Astrocyte (in vitro differentiated cells and primary cell): ENCODE data around the gene SLC9A5. TPM values are rescaled to one million over a fixed set of nuclear protein-coding genes. Genes with fewer than 3 reads are reported as not detected.

ENCODE experiments used
- DNase-seq: peaks from one replicate; pipeline ENCODE4 v3.0.0-alpha.2; 2010; ENCODE audit warnings: low read depth
- FAIRE-seq: peaks from 2 replicates; lab custom pipeline; 2011; peaks lifted over from hg19 to GRCh38; lab: Jason Lieb, UNC
- H2AFZ ChIP-seq: 2 replicates; pipeline ENCODE4 v1.6.0; 2012; ENCODE audit warnings: low read depth, low read length, inconsistent platforms
- H3K27ac ChIP-seq: 2 replicates; pipeline ENCODE4 v1.5.1; 2011; ENCODE audit warnings: low read depth, low read length, inconsistent platforms
- H3K27me3 ChIP-seq: 2 replicates; pipeline ENCODE4 v1.6.0; 2011; ENCODE audit warnings: low read length, inconsistent platforms; ENCODE audit not compliant: insufficient read depth
- H3K36me3 ChIP-seq: 2 replicates; pipeline ENCODE4 v1.5.1; 2011; ENCODE audit warnings: low read length, inconsistent platforms; ENCODE audit not compliant: insufficient read depth
- H3K4me1 ChIP-seq: 2 replicates; pipeline ENCODE4 v1.5.1; 2011; ENCODE audit warnings: low read length, inconsistent platforms; ENCODE audit not compliant: insufficient read depth
- H3K4me2 ChIP-seq: 2 replicates; pipeline ENCODE4 v1.6.0; 2012; ENCODE audit warnings: low read length, inconsistent platforms
- H3K4me3 ChIP-seq: 2 replicates; pipeline ENCODE4 v1.5.1; 2011; ENCODE audit warnings: low read depth, mild to moderate bottlenecking, low read length, inconsistent platforms; ENCODE audit not compliant: insufficient read depth
- H3K79me2 ChIP-seq: 2 replicates; pipeline ENCODE4 v1.6.0; 2012; ENCODE audit warnings: mild to moderate bottlenecking, low read length, inconsistent platforms; ENCODE audit not compliant: insufficient read depth
- H3K9ac ChIP-seq: 2 replicates; pipeline ENCODE4 v1.6.0; 2012; ENCODE audit warnings: mild to moderate bottlenecking, low read length, inconsistent platforms
- H3K9me3 ChIP-seq: 2 replicates; pipeline ENCODE4 v1.5.1; 2012; ENCODE audit warnings: low read depth, mild to moderate bottlenecking, low read length, inconsistent platforms; ENCODE audit not compliant: insufficient read depth
- H4K20me1 ChIP-seq: 2 replicates; pipeline ENCODE4 v1.6.0; 2012; ENCODE audit warnings: low read length, inconsistent platforms; ENCODE audit not compliant: insufficient read depth
- H3K27ac Mint-ChIP-seq: one replicate; pipeline ENCODE4 v1.8.0; 2021; ENCODE audit warnings: mild to moderate bottlenecking, mixed read lengths; ENCODE audit not compliant: unreplicated experiment
- H3K27me3 Mint-ChIP-seq: one replicate; pipeline ENCODE4 v1.8.0; 2021; ENCODE audit warnings: low read depth, mixed read lengths; ENCODE audit not compliant: unreplicated experiment
- H3K36me3 Mint-ChIP-seq: one replicate; pipeline ENCODE4 v1.8.0; 2021; ENCODE audit warnings: low read depth, mixed read lengths; ENCODE audit not compliant: unreplicated experiment
- H3K4me1 Mint-ChIP-seq: one replicate; pipeline ENCODE4 v1.8.0; 2021; ENCODE audit warnings: low read depth, mixed read lengths; ENCODE audit not compliant: unreplicated experiment
- H3K4me3 Mint-ChIP-seq: one replicate; pipeline ENCODE4 v1.8.0; 2021; ENCODE audit warnings: mild to moderate bottlenecking, moderate library complexity, mixed read lengths; ENCODE audit not compliant: unreplicated experiment
- H3K9me3 Mint-ChIP-seq: one replicate; pipeline ENCODE4 v1.8.0; 2021; ENCODE audit warnings: mild to moderate bottlenecking, mixed read lengths; ENCODE audit not compliant: unreplicated experiment
- CTCF ChIP-seq: IDR thresholded peaks from 2 replicates; pipeline ENCODE4 v1.5.1; 2011; ENCODE audit warnings: low read depth, mild to moderate bottlenecking, inconsistent platforms, low read length, moderate library complexity; ENCODE audit not compliant: insufficient read depth
- EZH2 ChIP-seq: IDR thresholded peaks from 2 replicates; pipeline ENCODE4 v1.6.1; 2012; ENCODE audit warnings: mild to moderate bottlenecking, low read length, inconsistent platforms; ENCODE audit not compliant: insufficient read depth
- total RNA-seq: library from RNA; stranded (reverse); gene quantifications from 2 replicates; pipeline ENCODE4 v1.2.1, GENCODE V29; 2021

Gene SLC9A5
- total RNA-seq, 1 donor from 2014 or later, result 2.5 TPM

GRCh38 chr16:67208154-67208896 lies 40.5 kb upstream of the SLC9A5 start:
- H2AFZ ChIP-seq, result no peak overlapping the region
- H3K27ac ChIP-seq, result no peak overlapping the region
- no peaks in the 10 kb centered on the region for H3K79me2 ChIP-seq
- no peak overlapping the region for H3K4me3 ChIP-seq
- H3K4me1 Mint-ChIP-seq, result peaks cover 2% of the 10 kb centered on the region
- H3K36me3 ChIP-seq, result no peaks in the 10 kb centered on the region
- H3K4me1 ChIP-seq, result peaks cover 12% of the 10 kb centered on the region
- no peaks in the 10 kb centered on the region for H3K9me3 ChIP-seq
- DNase-seq (no peak), FAIRE-seq (no peak)
- peaks cover 8% of the 10 kb centered on the region for H3K36me3 Mint-ChIP-seq
- no peaks in the 10 kb centered on the region for H3K9me3 Mint-ChIP-seq
- H4K20me1 ChIP-seq, result no peaks in the 10 kb centered on the region
- H3K27me3 Mint-ChIP-seq, result peaks cover 6% of the 10 kb centered on the region
- H3K27ac Mint-ChIP-seq, result no peak overlapping the region
- no peak overlapping the region for H3K9ac ChIP-seq
- H3K4me2 ChIP-seq, result no peak overlapping the region
- H3K4me3 Mint-ChIP-seq, result no peak overlapping the region
- TF ChIP-seq EZH2 (no peak), CTCF (no peak)
- no peaks in the 10 kb centered on the region for H3K27me3 ChIP-seq

GRCh38 chr16:67209565-67209964 lies 39.2 kb upstream of the SLC9A5 start:
- no peak overlapping the region for H2AFZ ChIP-seq
- H3K27me3 ChIP-seq, result no peaks in the 10 kb centered on the region
- no peak overlapping the region for H3K4me3 Mint-ChIP-seq
- no peaks in the 10 kb centered on the region for H3K79me2 ChIP-seq
- TF ChIP-seq CTCF (no peak), EZH2 (no peak)
- H3K9ac ChIP-seq, result no peak overlapping the region
- FAIRE-seq (no peak), DNase-seq (no peak)
- no peak overlapping the region for H3K4me2 ChIP-seq
- no peak overlapping the region for H3K27ac Mint-ChIP-seq
- peaks cover 6% of the 10 kb centered on the region for H3K27me3 Mint-ChIP-seq
- H4K20me1 ChIP-seq, result no peaks in the 10 kb centered on the region
- peaks cover 2% of the 10 kb centered on the region for H3K4me1 Mint-ChIP-seq
- H3K4me3 ChIP-seq, result no peak overlapping the region
- no peaks in the 10 kb centered on the region for H3K36me3 ChIP-seq
- no peaks in the 10 kb centered on the region for H3K9me3 Mint-ChIP-seq
- H3K9me3 ChIP-seq, result no peaks in the 10 kb centered on the region
- no peak overlapping the region for H3K27ac ChIP-seq
- peaks cover 12% of the 10 kb centered on the region for H3K4me1 ChIP-seq
- peaks cover 8% of the 10 kb centered on the region for H3K36me3 Mint-ChIP-seq
